GM20000 (cell line): ENCODE measurements around the gene ZNF850.
"Not testable (repeated sequence)": the region's sequence is repeated elsewhere in the genome, so short reads cannot be mapped to it uniquely, and the experiment has no call there.

Experiments
- DNase-seq: peaks from one replicate; pipeline ENCODE4 v3.0.0; 2012; ENCODE audit warnings: low spot score
- TF ChIP-seq, protein P1 (sequence below): IDR thresholded peaks from 2 replicates; pipeline ENCODE4 v1.5.1; 2012; ENCODE audit warnings: mild to moderate bottlenecking, control low read depth; ENCODE audit errors: extremely low read depth, missing control alignments

ZNF850 gene

GRCh38 chr19:36747750-36748149 is 24.9 kb downstream of the ZNF850 start:
- TF ChIP-seq, protein P1, sequence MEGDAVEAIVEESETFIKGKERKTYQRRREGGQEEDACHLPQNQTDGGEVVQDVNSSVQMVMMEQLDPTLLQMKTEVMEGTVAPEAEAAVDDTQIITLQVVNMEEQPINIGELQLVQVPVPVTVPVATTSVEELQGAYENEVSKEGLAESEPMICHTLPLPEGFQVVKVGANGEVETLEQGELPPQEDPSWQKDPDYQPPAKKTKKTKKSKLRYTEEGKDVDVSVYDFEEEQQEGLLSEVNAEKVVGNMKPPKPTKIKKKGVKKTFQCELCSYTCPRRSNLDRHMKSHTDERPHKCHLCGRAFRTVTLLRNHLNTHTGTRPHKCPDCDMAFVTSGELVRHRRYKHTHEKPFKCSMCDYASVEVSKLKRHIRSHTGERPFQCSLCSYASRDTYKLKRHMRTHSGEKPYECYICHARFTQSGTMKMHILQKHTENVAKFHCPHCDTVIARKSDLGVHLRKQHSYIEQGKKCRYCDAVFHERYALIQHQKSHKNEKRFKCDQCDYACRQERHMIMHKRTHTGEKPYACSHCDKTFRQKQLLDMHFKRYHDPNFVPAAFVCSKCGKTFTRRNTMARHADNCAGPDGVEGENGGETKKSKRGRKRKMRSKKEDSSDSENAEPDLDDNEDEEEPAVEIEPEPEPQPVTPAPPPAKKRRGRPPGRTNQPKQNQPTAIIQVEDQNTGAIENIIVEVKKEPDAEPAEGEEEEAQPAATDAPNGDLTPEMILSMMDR: no peak
- no peak for DNase-seq

- DNase-seq: no peak
- TF ChIP-seq, protein P1: no peak
These were observed 26.7 kb downstream of the ZNF850 start for GRCh38 chr19:36745870-36746269.

- not testable (repeated sequence) for DNase-seq
These were observed 36.4 kb downstream of the ZNF850 start for GRCh38 chr19:36736166-36736565.

- TF ChIP-seq, protein P1: no peak
- DNase-seq: no peak
These were observed 52.7 kb downstream of the ZNF850 start for GRCh38 chr19:36719687-36720556.

GRCh38 chr19:36709423-36709822 is 63.2 kb downstream of the ZNF850 start:
- TF ChIP-seq, protein P1: no peak
- DNase-seq: no peak

GRCh38 chr19:36707134-36707533 is 65.5 kb downstream of the ZNF850 start:
- DNase-seq: no peak
- TF ChIP-seq, protein P1: no peak

DNA sequence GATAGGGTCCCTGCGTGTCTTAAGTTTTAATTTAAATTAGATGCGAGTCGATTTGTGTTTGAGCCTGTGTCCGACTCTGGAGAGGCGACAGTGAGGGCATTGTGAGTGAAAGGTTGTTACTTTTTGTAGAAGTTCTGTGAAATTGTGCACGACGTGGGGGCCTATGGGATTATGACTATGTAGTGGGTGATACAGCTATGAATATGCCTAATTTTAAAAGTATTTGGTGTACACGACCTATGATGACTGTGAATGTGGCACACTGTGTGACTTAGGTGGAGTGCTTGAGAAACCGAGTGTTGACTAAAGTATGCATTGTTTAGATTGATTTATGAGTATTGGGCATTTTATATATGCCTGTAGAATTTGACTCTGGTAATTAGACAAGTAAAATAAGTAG is 84.5 kb downstream of the ZNF850 start:
- DNase-seq: no peak
- TF ChIP-seq, protein P1: no peak
